Epithelial cell of proximal tubule (primary cell): ENCODE measurements around the gene FNDC8. TPM values are rescaled to one million over a fixed set of nuclear protein-coding genes. Genes with fewer than 3 reads are reported as not detected.
"Not testable (repeated sequence)": the region's sequence is repeated elsewhere in the genome, so short reads cannot be mapped to it uniquely, and the experiment has no call there.

Experiments used
- DNase-seq: peaks from one replicate; pipeline ENCODE4 v3.0.0-alpha.2; 2011; ENCODE audit warnings: low read depth
- H3K4me3 ChIP-seq: 2 replicates; pipeline ENCODE4 v1.5.1; 2011; ENCODE audit warnings: low read depth, mild to moderate bottlenecking, low read length
- total RNA-seq: library from RNA; depleted of rRNA; stranded (reverse); fragments of >200 nt; gene quantifications from 2 replicates; pipeline ENCODE4 v1.2.3, GENCODE V29; 2015
- TF ChIP-seq, protein P1 (sequence below): conservative IDR thresholded peaks from 2 replicates; pipeline ENCODE4 v1.5.1; 2012; ENCODE audit warnings: low read depth, mild to moderate bottlenecking, low read length

The FNDC8 gene
- total RNA-seq, 1 donor from 2014 or later: not detected

DNA sequence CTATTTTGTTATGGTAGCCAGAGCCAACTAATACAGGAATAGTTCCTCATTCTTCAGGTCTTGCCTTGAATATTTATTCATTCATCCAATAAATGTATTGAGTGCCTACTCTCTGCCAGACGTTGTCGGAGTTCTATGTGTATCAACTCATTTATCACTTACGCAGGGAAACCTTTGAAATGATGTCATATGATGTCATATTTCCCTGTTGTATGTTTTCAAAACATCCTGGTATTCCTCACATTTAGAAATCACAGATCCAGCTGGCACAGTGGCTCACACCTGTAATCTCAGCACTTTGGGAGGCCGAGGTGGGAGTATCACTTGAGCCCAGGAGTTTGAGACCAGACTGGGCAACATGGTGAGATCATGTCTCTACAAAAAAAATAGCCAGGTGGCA is 23.4 kb downstream of the FNDC8 start:
- TF ChIP-seq, protein P1, sequence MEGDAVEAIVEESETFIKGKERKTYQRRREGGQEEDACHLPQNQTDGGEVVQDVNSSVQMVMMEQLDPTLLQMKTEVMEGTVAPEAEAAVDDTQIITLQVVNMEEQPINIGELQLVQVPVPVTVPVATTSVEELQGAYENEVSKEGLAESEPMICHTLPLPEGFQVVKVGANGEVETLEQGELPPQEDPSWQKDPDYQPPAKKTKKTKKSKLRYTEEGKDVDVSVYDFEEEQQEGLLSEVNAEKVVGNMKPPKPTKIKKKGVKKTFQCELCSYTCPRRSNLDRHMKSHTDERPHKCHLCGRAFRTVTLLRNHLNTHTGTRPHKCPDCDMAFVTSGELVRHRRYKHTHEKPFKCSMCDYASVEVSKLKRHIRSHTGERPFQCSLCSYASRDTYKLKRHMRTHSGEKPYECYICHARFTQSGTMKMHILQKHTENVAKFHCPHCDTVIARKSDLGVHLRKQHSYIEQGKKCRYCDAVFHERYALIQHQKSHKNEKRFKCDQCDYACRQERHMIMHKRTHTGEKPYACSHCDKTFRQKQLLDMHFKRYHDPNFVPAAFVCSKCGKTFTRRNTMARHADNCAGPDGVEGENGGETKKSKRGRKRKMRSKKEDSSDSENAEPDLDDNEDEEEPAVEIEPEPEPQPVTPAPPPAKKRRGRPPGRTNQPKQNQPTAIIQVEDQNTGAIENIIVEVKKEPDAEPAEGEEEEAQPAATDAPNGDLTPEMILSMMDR: no peak
- no peak overlapping the region for H3K4me3 ChIP-seq
- no peak for DNase-seq

DNA sequence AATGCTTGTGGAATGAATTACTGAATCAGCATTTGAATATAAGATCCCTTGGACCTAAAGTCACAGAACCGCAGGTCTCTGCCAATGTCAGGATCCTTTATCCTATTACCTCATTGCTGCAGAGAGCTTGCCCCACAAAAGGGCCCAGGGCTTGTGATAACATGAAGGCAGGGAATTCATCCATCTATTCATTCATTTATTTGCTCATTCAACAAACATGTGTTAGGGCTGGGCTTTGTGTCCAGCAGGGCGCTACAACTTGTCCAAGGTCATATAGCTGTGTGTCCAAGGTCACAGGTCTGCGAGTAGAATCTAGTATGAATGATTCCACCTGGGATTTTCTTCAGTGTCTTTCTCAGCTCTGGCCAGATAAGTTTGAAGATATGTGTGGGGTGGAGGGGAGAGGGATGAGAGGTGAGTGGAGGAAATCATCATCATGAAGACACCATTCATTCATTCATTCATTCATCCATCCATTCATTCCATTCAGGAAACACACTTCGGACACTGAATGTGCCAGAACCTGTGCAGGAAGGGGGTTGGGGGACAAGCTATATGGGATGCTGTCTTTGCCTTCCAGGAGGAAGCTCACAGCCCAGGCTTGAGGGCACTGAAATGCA is 24.9 kb downstream of the FNDC8 start:
- DNase-seq: no peak
- H3K4me3 ChIP-seq: no peak overlapping the region
- TF ChIP-seq, protein P1: no peak

GRCh38 chr17:35147375-35147905 is 26.0 kb downstream of the FNDC8 start, which contains the start of gene UNC45B:
Gene UNC45B, plus strand, starts transcription at chr17:35147817. Its CDS starts 447 bp downstream, at chr17:35148264.
- DNase-seq: no peak
- no peak within 1 kb of the TSS for H3K4me3 ChIP-seq
- TF ChIP-seq, protein P1: no peak

DNA sequence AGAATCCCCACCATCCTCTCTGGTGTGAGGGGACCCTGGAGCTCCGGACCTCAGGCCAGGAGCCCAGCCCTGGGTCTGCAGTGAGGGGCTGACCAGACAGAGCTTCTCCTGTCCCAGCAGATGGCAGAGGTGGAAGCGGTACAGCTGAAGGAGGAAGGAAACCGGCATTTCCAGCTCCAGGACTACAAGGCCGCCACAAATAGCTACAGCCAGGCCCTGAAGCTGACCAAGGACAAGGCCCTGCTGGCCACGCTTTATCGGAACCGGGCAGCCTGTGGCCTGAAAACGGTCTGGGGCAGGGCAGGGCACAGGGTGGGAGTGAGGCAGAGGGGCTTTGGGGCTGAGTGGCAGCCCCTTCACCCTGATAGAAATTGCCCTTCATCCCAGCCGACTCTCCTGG is 26.7 kb downstream of the FNDC8 start:
- H3K4me3 ChIP-seq: no peak overlapping the region
- DNase-seq: no peak
- TF ChIP-seq, protein P1: no peak

DNA sequence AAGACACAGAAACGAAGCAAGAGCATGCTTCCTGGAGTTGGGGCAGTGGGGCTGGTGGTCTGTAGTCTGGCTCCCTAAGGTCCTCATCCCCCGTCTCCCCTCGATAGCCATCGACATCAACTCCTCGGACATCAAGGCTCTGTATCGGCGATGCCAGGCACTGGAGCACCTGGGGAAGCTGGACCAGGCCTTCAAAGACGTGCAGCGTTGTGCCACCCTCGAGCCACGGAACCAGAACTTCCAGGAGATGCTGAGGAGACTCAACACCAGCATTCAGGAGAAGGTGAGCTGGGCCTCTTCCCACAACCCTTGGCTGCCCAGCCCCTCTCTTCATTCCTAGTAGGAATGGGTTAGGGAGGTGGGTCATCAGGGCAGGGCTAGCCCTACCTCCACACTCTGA is 28.5 kb downstream of the FNDC8 start:
- DNase-seq: no peak
- TF ChIP-seq, protein P1: no peak
- H3K4me3 ChIP-seq: no peak overlapping the region

DNA sequence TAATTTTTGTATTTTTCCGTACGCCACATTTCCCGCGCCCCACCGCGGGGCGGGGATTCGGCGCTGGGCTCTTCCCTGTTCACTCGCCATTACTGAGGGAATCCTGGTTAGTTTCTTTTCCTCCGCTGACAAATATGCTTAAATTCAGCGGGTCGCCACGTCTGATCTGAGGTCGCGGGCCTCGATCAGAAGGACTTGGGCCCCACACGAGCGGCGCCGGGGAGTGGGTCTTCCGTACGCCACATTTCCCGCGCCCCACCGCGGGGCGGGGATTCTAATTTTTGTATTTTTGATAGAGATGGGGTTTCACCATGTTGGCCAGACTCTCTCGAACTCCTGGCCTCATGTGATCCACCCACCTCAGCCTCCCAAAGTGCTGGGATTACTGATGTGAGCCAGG is 29.7 kb downstream of the FNDC8 start:
- DNase-seq: not testable (repeated sequence)

GRCh38 chr17:35152421-35153140 is 31.2 kb downstream of the FNDC8 start:
- TF ChIP-seq, protein P1: no peak
- DNase-seq: no peak
- no peak overlapping the region for H3K4me3 ChIP-seq

More for the DNA sequence above, 29.7 kb downstream of the FNDC8 start:
- H3K4me3 ChIP-seq: not testable (repeated sequence)
